GM19467 (cell line): ENCODE measurements around the gene CDK17.
"Not testable (repeated sequence)": the region's sequence is repeated elsewhere in the genome, so short reads cannot be mapped to it uniquely, and the experiment has no call there.

Experiments used
- ATAC-seq: cut with Tn5 transposase; IDR thresholded peaks from one replicate; pipeline ENCODE4 v1.9.1; 2021; ENCODE audit warnings: mild to moderate bottlenecking, moderate library complexity; ENCODE audit not compliant: unreplicated experiment

CDK17 gene

DNA sequence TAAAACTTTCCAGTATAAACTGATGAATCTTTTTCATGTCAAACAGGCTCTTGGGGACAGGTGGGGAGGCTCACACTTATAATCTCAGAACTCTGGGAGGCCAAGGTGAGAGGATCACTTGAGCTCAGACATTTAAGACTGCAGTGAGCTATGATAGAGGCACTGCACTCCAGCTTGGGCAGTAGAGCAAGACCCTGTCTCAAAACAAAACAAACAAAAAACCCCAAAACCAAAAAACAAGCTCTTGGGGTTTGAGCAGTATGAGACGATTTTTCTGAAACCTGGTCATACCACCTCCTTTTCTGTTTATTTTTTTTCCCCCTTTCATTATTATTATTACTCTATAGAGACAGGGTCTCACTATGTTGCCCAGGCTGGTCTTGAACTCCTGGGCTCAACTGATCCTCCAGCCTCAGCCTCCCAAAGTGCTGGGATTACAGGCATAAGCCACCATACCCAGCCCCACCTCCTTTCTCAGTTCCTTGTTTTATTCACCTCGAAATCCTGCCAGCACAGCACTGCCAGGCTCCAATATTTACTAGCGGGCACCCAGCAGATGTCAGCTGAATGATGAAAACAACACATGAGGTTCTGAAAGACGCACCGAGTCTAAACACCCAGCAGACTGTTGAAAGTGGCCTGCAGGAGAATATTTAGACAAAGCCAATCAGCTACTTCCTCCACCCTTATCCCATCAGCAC lies 19.5 kb upstream of the CDK17 start:
- peak; percentile 45 for ATAC-seq

DNA sequence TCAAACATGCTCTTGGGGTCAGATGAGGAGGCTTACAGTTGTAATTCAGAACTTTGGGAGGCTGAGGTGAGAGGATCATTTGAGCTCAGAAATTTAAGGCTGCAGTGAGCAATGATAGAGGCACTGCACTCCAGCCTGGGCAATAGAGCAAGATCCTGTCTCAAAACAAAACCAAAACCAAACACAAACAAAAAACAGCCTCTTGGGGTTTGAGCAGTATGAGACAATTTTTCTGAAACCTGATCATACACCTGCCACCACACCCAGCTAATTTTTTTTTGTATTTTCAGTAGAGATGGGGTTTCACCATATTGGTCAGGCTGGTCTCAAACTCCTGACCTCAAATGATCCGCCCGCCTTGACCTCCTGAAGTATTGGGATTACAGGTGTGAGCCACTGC lies 17.4 kb upstream of the CDK17 start:
- ATAC-seq = not testable (repeated sequence)

DNA sequence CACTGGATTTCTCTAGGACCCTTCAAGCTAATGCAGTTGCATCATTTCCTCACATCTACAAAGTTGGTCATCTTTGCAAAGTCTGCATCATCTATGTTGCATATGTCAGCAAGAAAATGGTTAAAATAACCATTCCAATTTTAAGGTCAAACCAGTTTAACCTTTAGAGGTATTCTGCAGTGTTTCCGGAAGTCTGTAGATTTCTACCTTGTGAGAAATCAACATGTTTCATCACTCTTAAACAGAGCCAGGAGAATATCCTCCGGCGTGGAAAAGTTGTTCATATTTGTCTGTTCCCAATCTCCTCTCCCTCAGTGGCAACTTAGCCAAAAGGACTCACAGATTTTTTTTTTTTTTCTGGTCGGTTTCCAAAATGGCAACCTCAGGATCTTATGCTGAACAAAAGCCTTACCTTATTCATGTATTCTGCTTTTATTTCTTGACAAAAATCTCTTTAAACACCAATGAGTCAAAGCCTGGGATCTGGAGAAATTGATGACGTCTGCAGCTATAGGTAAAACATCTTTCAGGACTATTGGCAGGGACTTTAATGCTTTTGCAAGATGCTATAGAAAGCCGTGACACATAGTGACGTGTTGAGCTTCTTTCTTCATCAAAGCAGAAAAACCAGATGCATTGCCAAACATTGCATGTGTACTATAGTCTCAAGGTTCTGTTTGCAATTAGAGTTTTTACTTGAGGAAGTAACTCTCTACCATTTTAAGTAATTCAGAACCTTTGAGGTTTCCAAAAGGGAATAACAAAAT lies 16.0 kb upstream of the CDK17 start:
- no peak for ATAC-seq

DNA sequence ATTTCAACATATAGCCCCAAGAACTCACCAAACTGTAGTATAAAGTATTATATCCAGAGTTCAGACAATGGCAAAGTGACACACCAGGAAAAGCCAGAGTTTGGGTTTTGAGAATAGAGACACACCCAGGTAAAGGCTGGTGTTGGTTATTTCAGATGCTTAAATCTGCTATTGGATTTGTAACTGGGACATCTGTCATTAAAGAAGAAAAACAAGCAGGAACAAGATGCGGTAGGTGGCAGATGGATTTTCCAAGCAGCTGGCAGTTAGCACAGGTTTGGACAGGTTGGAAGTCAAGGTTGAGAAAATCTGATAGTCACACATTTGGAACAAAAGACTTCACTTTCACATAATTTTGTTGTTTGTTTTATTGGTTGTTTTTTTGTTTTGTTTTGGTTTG lies 14.4 kb upstream of the CDK17 start:
- no peak for ATAC-seq

DNA sequence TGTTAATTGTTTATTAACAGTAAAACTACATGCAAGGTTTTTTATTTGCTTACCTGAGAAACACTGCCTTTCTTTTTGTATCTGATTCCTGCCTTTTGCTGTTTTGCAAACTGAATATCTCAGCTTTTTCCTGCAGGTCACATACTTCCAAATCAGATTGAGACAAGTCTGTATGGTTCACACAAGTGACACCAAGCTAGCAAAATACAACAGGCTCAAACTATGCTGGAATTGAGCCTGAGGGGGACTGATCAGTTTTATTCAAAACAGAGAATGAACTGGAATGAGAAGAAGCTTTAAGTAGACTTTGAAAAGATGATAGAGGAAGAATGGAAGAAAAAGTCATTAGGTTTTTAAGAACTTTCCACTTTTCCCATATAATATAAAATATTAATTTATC lies 12.2 kb upstream of the CDK17 start:
- no peak for ATAC-seq

DNA sequence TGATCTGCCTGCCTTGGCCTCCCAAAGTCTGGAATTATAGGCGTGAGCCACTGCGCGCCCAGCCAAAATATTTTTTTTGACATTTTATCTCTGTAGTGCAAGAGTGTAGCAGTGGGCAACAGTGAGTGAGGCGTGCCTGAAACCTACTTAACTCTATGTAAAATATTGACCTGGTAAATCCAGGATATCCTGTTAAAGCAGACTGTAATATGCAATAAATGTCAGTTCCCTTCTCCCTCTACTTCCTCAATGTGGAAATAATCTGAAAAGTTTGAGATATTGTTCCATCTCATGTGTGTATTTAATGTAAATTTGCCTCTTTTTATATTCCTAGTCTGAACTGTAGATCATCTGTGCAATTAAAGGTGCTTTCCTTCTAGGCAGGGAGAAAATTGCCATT lies 9.5 kb upstream of the CDK17 start:
- ATAC-seq = no peak

DNA sequence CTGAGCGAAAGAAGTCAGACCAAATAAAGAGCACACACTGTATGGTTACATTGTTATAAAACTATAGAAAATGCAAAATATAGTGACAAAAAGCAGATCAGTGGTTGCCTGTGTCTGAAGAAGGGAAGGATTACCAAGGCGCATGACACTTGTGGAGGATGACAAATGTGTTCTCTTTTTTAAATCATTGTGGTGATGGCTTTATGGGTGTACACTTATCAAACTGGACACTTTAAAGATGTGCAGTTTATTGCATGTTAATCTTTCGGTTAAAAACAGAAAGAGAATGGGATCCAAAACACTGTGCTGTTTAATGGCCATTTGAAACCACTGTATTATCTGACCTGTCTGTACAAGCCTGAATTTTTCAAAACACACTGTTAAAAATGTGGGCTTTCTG lies 8.8 kb upstream of the CDK17 start:
- no peak for ATAC-seq

DNA sequence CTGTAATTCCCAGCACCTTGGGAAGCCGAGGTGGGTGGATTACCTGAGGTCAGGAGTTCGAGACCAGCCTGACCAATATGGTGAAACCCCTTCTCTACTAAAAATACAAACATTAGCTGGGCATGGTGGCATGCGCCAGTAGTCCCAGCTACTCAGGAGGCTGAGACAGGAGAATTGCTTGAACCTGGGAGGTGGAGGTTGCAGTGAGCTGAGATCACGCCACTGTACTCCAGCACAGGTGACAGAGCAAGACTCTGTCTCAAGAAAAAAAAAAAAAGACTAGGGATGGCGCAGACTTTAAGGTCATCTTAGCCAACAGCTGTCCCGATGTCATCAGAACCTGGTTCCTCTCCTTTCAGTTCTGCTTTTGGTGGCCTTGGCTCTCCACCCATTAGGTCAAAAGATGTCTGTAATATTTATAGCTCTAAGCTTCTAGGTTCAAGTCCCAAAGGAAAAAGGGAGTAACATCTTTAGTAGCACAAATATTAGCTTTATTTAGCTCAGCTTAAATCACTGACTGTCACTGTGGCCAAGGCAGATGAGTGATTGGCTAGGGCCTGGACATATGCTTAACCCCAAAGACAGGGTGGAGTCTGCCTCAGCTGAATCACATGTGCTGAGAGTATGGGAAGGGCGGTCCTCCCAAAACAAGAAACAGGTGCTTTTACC lies 7.3 kb upstream of the CDK17 start:
- ATAC-seq = peak; percentile 92

DNA sequence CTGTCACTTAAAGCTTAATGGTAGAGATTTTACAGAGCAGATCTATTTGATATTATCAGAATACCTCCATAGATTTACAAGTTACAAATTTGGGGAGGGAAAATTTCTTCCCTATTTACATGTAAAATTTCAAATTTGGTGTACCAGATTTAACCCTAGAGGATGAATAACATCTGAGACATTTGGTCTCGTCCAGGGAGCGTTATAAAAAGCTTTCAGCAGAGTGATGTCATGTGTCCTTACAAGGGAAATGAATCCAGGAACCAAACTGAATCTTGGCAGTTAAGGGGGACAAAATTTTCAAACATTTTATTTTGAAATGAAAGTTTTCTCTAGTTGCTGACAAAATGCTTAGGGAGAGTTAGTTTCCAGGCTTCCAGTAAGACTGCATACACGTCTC lies 4.5 kb upstream of the CDK17 start:
- no peak for ATAC-seq

DNA sequence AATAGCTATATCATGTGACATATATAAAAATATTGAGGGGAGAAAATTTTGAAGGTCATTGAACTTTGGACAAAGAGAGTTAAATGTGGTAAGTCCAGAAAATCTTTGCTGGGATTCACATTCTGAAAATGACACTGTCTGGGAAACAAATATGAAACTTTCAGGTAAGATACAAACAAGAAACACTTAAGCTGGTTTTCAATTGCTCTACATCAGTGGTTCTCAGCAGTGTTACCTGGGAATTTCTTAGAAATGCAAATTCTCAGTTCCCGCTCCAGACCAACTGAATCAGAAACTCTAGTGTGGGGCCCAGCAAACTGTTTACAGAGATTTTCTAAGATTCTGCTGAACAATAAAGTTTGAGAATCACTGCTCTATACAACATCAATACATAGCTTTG lies 3.6 kb upstream of the CDK17 start:
- ATAC-seq = no peak

DNA sequence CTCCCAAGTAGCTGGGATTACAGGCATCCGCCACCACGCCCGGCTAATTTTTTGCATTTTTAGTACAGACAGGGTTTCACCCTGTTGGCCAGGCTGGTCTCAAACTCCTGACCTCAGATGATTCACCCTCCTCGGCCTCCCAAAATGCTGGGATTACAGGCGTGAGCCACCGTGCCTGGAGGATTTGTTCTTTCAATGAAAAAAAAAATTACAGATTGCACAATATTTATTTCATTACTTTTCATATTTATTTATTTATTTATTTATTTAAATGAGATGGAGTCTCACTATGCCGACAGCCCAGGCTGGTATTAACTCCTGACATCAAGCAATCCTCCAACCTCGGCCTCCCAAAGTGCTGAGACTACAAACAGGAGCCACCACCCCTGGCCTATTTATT lies 2.3 kb upstream of the CDK17 start:
- ATAC-seq = not testable (repeated sequence)

DNA sequence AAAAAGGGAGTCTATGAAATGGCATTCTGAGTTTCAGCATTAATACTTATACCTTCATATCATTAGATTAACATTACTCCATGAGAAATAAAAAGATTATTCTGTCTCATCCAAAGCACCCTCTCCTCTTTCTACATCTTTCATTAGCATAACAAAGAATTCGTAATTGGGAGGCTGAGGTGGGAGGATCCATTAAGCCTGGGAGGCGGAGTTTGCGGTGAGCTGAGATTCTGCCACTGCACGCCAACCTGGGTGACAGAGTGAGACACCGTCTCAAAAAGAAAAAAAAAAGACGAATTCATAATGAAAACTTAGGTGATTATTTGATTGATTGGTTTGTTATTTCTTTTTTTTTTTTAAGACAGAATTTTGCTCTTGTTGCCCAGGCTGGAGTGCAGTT lies 1.8 kb upstream of the CDK17 start:
- no peak for ATAC-seq

DNA sequence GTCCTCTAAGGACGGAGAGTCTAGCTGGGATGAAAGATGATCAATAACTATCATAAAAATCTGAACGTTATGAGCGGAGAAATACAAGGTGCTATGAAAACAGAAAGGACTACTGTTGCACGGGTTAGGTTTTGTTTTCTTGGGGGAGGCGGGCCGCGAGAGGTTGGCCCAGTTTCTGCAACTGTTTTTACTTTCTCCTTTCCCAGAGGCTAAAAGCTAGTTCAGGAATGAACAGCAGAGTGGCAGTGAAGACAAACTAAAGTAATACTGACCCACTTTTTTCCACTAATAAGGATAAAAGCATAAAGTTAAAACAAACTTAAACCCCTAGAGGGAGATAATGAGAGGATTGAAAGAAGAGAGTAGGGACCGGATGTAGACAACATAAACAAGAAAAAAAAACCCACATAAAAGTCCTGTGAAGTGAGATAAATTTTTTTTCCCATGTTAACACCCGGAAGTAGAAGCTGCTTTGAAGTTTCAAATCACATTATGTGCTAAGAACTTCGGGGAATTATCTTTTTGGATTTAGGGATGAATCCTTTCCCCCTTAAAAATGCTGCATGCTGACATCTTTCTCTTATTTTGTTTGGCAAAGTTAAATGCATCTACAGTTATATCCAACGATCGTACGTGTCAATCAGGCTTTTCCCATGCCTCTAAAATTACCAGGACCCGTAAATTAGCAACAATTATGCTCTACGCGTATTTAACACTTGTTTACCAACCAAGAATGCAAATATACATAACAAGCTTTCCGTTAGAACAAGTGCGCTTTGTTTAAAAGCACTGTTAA lies 1.0 kb upstream of the CDK17 start:
- ATAC-seq = peak; percentile 27

DNA sequence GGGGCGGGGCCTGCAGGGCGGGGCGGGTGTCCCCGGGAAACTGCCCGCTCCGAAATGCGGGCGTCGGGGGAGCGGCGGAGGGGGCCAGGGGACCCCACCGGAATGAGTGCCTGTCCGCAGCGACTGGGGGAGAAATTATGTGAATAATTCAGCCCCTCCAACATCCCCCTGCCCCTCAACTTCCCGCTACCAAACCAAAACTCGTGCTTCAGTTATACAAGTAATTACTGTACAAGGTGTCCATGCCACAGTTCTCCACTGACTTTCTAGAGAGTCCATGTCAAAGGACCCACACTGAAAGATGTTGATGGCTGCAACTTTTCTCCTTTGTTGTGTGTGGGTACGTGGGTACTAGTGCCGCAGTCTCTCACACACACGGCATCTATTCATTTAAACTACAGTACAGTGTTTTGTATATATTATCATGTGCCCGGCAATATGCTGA lies 414 bp upstream of the CDK17 start:
- ATAC-seq = no peak

DNA sequence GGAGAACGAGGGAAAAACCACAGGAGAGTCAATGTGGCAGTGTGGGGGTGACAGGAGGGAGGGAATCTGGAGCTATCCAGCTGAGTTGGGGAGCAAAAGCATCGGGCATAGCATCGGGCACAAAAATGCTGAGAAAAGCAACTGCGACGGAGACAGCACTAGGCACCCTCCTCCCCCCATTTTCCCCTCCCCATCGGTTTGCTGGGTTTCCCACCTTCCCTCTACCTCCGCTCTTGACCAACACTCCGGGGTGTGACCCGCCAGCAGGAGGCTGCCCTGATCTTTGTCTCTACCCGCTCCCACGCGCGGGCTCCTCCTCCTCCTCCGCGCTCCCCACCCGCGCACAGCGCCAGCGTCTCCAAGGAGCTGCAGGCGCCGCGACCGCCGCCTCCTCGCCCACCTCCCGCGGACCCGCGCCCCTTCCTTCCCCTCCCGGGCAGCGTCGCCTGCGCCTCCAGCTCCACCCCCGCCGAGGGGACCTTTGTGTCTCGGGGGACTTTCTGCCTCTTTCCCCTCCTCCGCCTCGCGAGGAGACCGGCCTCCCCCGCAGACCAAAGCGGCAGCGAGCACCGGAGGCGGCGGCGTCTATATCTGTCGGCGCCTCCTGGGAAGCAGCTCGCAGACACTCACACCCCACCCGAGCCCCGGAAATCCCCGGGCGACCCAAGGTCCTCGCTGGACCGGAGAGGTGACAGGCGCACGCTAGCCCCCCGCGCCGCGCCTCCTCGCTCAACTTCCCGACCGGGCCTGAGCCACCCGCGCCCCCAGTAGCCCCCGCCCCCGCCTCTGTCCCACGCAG lies 920 bp downstream of the CDK17 start:
- peak; percentile 31 for ATAC-seq

DNA sequence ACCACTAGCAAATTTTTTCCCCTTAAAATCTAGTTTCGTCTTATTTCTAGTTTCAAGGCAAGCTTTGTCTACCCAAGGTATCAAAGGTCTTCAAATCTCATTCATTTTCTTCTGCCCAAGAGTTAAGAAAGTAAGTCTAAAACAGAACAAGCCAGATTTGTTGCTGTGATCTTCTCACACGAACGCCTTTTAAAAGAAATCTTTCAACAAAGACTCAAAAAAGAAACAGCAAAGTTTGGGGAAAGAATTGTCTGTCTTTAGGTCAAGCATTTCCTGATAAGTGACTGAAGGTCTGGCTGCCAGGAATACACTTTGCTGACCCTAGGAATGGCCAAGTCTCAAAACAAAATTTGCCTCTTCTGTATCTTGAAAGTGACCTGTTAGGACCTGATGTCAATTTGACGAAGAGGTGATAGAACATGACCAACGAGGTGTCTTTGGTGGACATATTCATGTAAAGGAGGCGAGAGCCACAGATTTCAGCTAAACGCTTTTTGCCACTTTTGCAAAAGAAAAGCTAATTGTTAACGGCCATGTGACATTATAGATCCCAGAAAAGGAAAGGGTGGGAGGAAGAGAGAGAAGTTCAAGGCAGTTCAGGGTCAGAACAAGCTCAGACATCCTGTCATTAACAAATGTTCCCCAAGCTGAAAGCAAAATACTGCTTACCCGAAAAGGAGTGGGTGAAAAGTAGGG lies 1.7 kb downstream of the CDK17 start:
- ATAC-seq = no peak

DNA sequence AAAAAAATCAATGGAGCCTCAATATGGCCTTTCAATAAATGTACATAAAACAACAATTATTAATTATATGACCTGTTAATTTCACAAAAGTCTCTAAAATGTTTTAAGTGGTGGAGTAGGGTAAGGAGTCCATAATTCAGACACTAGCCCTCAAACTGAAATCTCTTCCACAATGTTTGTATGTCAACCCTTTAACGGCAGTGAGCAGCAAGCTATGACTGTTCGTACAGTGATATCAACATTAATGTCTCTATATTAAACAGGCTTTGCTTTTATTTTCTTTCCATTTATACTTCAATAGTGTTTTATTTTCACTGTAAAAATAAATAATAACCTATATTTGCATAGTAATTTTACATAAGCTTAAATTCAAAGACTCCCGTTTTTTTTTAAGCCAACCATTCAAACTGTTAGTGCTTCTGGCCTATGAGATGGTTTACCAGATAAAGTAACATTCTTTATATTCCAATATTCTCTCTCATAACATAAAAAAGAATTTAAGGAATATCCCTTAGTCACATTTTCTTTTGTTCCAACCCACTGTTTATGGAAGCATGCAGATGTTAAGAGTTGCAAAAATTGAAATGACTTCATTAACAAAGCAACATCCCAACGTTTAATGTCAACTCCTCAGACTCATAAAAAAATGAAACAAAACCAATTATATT lies 2.3 kb downstream of the CDK17 start:
- ATAC-seq = no peak

DNA sequence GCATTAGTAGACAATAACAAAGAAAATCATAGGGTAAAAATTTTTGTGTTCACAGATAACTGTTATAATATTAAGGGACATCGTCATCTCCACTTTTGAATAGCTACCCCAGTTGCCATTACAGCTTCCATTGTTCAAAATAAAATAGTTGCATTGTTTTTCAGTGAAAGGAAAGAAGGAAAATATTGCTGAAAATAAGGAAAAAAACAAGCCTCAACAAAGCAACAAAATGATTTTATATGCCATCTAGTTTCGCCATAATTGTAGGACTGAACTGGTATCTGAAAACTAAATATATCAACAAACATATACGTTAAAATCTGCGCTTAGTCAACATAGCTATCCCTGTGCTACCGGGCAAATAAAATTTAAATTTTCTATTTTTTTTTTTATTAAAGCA lies 3.3 kb downstream of the CDK17 start:
- ATAC-seq = no peak

DNA sequence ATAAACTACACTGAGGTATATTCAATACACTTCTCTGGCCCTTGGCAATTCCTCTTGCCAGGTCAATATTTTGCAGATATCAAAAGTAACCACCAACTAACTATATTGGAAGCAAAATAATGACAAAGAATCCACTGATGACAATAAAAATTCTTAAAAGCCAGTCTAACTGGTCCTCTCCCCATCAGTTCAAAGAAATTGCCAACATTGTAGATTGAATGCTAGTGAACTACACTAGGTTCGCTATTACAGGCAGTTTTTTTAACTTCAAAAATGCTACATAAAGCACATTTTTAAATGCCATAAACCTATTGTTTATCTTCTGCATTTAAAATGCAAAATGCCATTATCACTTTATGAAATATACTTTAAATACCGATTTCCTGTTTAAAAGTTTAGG lies 4.0 kb downstream of the CDK17 start:
- ATAC-seq = no peak
